HL-60/S4 treated with retinoic acid at 250 ng/mL for 4 days and 3 days (cell line): ENCODE results near the gene SIAE.
"Not testable (repeated sequence)": the region's sequence is repeated elsewhere in the genome, so short reads cannot be mapped to it uniquely, and the experiment has no call there.

Source experiments
- in situ Hi-C: fragments of 300-500 bp; cut with MboI; formaldehyde crosslinking; loops from 2 replicates; pipeline ENCODE4 v1.7.0; 2022; ENCODE audit warnings: low sequenced_read_pairs

SIAE gene

GRCh38 chr11:124627546-124627945, 46.0 kb downstream of the SIAE start:
- in situ Hi-C loops = no loop called here

GRCh38 chr11:124625504-124626168, 47.9 kb downstream of the SIAE start:
- in situ Hi-C loops = no loop called here

- in situ Hi-C loops = no loop called here
Measured at GRCh38 chr11:124623861-124624525, 49.5 kb downstream of the SIAE start.

- in situ Hi-C loops = no loop called here
Measured at GRCh38 chr11:124622531-124623451, 50.7 kb downstream of the SIAE start, which contains the start of gene TBRG1. Gene TBRG1 (plus strand): TSS chr11:124622864. CDS start chr11:124623084, 220 bp downstream.

- in situ Hi-C loops = no loop called here
Measured at GRCh38 chr11:124618863-124619262, 54.7 kb downstream of the SIAE start.

GRCh38 chr11:124612567-124613246, 60.8 kb downstream of the SIAE start:
- in situ Hi-C loops = no loop called here

GRCh38 chr11:124612045-124612444, 61.5 kb downstream of the SIAE start:
- in situ Hi-C loops = no loop called here

GRCh38 chr11:124611064-124611463, 62.5 kb downstream of the SIAE start, which contains the start of gene PANX3:
Gene PANX3 (plus strand): TSS chr11:124611428. CDS start chr11:124611557, 129 bp downstream.
- in situ Hi-C loops = no loop called here

GRCh38 chr11:124610295-124610694, 63.2 kb downstream of the SIAE start:
- in situ Hi-C loops = no loop called here

- in situ Hi-C loops = no loop called here
Measured at GRCh38 chr11:124608147-124608546, 65.4 kb downstream of the SIAE start.

GRCh38 chr11:124605719-124606118, 67.8 kb downstream of the SIAE start:
- in situ Hi-C loops = no loop called here

GRCh38 chr11:124602723-124603122, 70.8 kb downstream of the SIAE start:
- in situ Hi-C loops = not testable (repeated sequence)

GRCh38 chr11:124602193-124602592, 71.3 kb downstream of the SIAE start:
- in situ Hi-C loops = no loop called here

GRCh38 chr11:124600621-124601320, 72.8 kb downstream of the SIAE start:
- in situ Hi-C loops = no loop called here

- in situ Hi-C loops = no loop called here
Measured at GRCh38 chr11:124597626-124598025, 75.9 kb downstream of the SIAE start.

- in situ Hi-C loops = no loop called here
Measured at GRCh38 chr11:124595302-124595701, 78.2 kb downstream of the SIAE start.

- in situ Hi-C loops = no loop called here
Measured at GRCh38 chr11:124592627-124593026, 80.9 kb downstream of the SIAE start.

- in situ Hi-C loops = no loop called here
Measured at GRCh38 chr11:124591430-124591829, 82.1 kb downstream of the SIAE start.

GRCh38 chr11:124586238-124586860, 87.2 kb downstream of the SIAE start:
- in situ Hi-C loops = no loop called here
